ENCODE results near the gene UQCRHL.
"Not testable (repeated sequence)": the region's sequence is repeated elsewhere in the genome, so short reads cannot be mapped to it uniquely, and the experiment has no call there.

Gene UQCRHL

DNA sequence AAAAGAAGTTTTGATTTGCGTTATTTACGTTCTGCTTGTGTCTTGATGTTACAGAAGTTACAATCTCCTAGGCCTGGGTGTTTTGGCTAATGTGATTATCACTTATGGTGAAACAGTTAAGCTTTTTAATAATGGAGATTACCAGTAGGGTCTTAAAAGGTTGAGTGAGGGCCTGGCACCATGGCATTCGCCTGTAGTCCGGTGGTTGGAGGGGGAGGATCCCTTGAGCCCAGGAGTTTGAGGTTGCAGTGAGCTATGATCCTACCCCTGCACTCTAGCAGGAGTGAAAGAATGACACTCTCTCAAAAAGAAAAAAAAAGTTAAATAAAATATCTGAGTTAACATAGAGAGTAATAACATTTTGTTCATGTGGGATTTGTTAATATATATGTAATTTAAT is 31.3 kb upstream of the UQCRHL start:
- TF ChIP-seq ZC3H10 (CRISPR knock-in tag; IDR thresholded peaks at IDR 0.05), result no peak
- TF ChIP-seq ESRRG (CRISPR knock-in tag; IDR thresholded peaks at IDR 0.05), result no peak
- no peak for TF ChIP-seq TOX (CRISPR knock-in tag; IDR thresholded peaks at IDR 0.05; ENCODE audit: borderline replicate concordance)
- no peak for TF ChIP-seq GLIS3 (CRISPR knock-in tag; IDR thresholded peaks at IDR 0.05)
- TF ChIP-seq, protein P1, sequence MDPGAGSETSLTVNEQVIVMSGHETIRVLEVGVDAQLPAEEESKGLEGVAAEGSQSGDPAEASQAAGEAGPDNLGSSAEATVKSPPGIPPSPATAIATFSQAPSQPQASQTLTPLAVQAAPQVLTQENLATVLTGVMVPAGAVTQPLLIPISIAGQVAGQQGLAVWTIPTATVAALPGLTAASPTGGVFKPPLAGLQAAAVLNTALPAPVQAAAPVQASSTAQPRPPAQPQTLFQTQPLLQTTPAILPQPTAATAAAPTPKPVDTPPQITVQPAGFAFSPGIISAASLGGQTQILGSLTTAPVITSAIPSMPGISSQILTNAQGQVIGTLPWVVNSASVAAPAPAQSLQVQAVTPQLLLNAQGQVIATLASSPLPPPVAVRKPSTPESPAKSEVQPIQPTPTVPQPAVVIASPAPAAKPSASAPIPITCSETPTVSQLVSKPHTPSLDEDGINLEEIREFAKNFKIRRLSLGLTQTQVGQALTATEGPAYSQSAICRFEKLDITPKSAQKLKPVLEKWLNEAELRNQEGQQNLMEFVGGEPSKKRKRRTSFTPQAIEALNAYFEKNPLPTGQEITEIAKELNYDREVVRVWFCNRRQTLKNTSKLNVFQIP (CRISPR knock-in tag; IDR thresholded peaks at IDR 0.05; ENCODE audit: borderline replicate concordance, low read depth), result no peak
- no peak for TF ChIP-seq OSR1 (CRISPR knock-in tag; IDR thresholded peaks at IDR 0.05)

GRCh38 chr1:15837931-15838330 is 30.5 kb upstream of the UQCRHL start:
- ATAC-seq, result no peak
- TF ChIP-seq GLIS3 (CRISPR knock-in tag; IDR thresholded peaks at IDR 0.05) (no peak), BACH2 (CRISPR knock-in tag; IDR thresholded peaks at IDR 0.05; ENCODE audit: borderline replicate concordance) (no peak), TOX (CRISPR knock-in tag; IDR thresholded peaks at IDR 0.05; ENCODE audit: borderline replicate concordance) (no peak), ZC3H10 (CRISPR knock-in tag; IDR thresholded peaks at IDR 0.05) (no peak), CSDC2 (CRISPR knock-in tag; IDR thresholded peaks at IDR 0.05) (no peak), ZNF8 (CRISPR knock-in tag; IDR thresholded peaks at IDR 0.05) (no peak), TCF4 (CRISPR knock-in tag; IDR thresholded peaks at IDR 0.05; ENCODE audit: borderline replicate concordance) (no peak), ZNF70 (CRISPR knock-in tag; IDR thresholded peaks at IDR 0.05) (no peak), PATZ1 (CRISPR knock-in tag; IDR thresholded peaks at IDR 0.05; ENCODE audit: borderline replicate concordance) (no peak), ESRRG (CRISPR knock-in tag; IDR thresholded peaks at IDR 0.05) (no peak), ZNF565 (CRISPR knock-in tag; conservative IDR thresholded peaks at IDR 0.05; ENCODE audit: low read depth) (no peak), TSHZ2 (CRISPR knock-in tag; IDR thresholded peaks at IDR 0.05) (no peak), CSRNP3 (CRISPR knock-in tag; IDR thresholded peaks at IDR 0.05) (no peak), ARNTL (CRISPR knock-in tag; IDR thresholded peaks at IDR 0.05; ENCODE audit: borderline replicate concordance, low read depth) (no peak), OSR1 (CRISPR knock-in tag; IDR thresholded peaks at IDR 0.05) (no peak), RARB (CRISPR knock-in tag; IDR thresholded peaks at IDR 0.05) (no peak), ZFP30 (CRISPR knock-in tag; IDR thresholded peaks at IDR 0.05) (no peak)
- TF ChIP-seq, protein P1 (CRISPR knock-in tag; IDR thresholded peaks at IDR 0.05; ENCODE audit: borderline replicate concordance, low read depth), result no peak

More for the DNA sequence above, 31.3 kb upstream of the UQCRHL start:
- no peak for ATAC-seq

GRCh38 chr1:15836772-15837669 is 29.6 kb upstream of the UQCRHL start:
- no peak for ATAC-seq
- TF ChIP-seq PATZ1 (CRISPR knock-in tag; IDR thresholded peaks at IDR 0.05; ENCODE audit: borderline replicate concordance), result no peak
- TF ChIP-seq ZC3H10 (CRISPR knock-in tag; IDR thresholded peaks at IDR 0.05), result no peak
- no peak for TF ChIP-seq CSRNP3 (CRISPR knock-in tag; IDR thresholded peaks at IDR 0.05)
- TF ChIP-seq ZFP30 (CRISPR knock-in tag; IDR thresholded peaks at IDR 0.05), result no peak
- TF ChIP-seq TOX (CRISPR knock-in tag; IDR thresholded peaks at IDR 0.05; ENCODE audit: borderline replicate concordance), result no peak
- no peak for TF ChIP-seq GLIS3 (CRISPR knock-in tag; IDR thresholded peaks at IDR 0.05)
- no peak for TF ChIP-seq ZNF70 (CRISPR knock-in tag; IDR thresholded peaks at IDR 0.05)
- no peak for TF ChIP-seq TCF4 (CRISPR knock-in tag; IDR thresholded peaks at IDR 0.05; ENCODE audit: borderline replicate concordance)
- TF ChIP-seq ARNTL (CRISPR knock-in tag; IDR thresholded peaks at IDR 0.05; ENCODE audit: borderline replicate concordance, low read depth), result no peak
- no peak for TF ChIP-seq ZFP3 (CRISPR knock-in tag; IDR thresholded peaks at IDR 0.05)
- TF ChIP-seq ESRRG (CRISPR knock-in tag; IDR thresholded peaks at IDR 0.05), result no peak
- no peak for TF ChIP-seq OSR1 (CRISPR knock-in tag; IDR thresholded peaks at IDR 0.05)
- no peak for TF ChIP-seq BACH2 (CRISPR knock-in tag; IDR thresholded peaks at IDR 0.05; ENCODE audit: borderline replicate concordance)
- no peak for TF ChIP-seq CSDC2 (CRISPR knock-in tag; IDR thresholded peaks at IDR 0.05)

- ATAC-seq, result not testable (repeated sequence)
These were observed 29.0 kb upstream of the UQCRHL start for GRCh38 chr1:15836511-15836771.

Measured in SK-N-SH treated with all-trans-retinoic acid at 6 μM for 48 hours (cell line).